IPS-NIHi7 (cell line): ENCODE data around the gene FBXL15.

ENCODE experiments used
- DNase-seq: peaks from one replicate; pipeline ENCODE4 v3.0.0; 2012; ENCODE audit warnings: mixed read lengths; ENCODE audit errors: extremely low spot score

The FBXL15 gene

GRCh38 chr10:102397222-102398171 lies 23.1 kb upstream of the FBXL15 start:
- no peak for DNase-seq

GRCh38 chr10:102398172-102399020 lies 22.2 kb upstream of the FBXL15 start:
- DNase-seq, result no peak

GRCh38 chr10:102399217-102400021 lies 21.2 kb upstream of the FBXL15 start:
- peak; percentile 87 for DNase-seq

- DNase-seq, result no peak
These were observed 20.6 kb upstream of the FBXL15 start for GRCh38 chr10:102400076-102400475.

GRCh38 chr10:102400598-102401341 lies 19.9 kb upstream of the FBXL15 start:
- DNase-seq, result no peak

- no peak for DNase-seq
These were observed 19.3 kb upstream of the FBXL15 start for GRCh38 chr10:102401342-102401654.

- peak; percentile 29 for DNase-seq
These were observed 18.7 kb upstream of the FBXL15 start for GRCh38 chr10:102401735-102402511.

- no peak for DNase-seq
These were observed 18.1 kb upstream of the FBXL15 start for GRCh38 chr10:102402512-102402896.

GRCh38 chr10:102403115-102403514 lies 17.5 kb upstream of the FBXL15 start:
- DNase-seq, result no peak

GRCh38 chr10:102404361-102405107 lies 16.1 kb upstream of the FBXL15 start:
- no peak for DNase-seq

GRCh38 chr10:102405108-102405571 lies 15.5 kb upstream of the FBXL15 start:
- no peak for DNase-seq

GRCh38 chr10:102405632-102406031 lies 15.0 kb upstream of the FBXL15 start:
- no peak for DNase-seq

GRCh38 chr10:102406815-102407214 lies 13.8 kb upstream of the FBXL15 start:
- DNase-seq, result no peak

GRCh38 chr10:102407425-102408130 lies 13.1 kb upstream of the FBXL15 start:
- DNase-seq, result no peak

GRCh38 chr10:102408131-102408727 lies 12.4 kb upstream of the FBXL15 start:
- DNase-seq, result no peak

GRCh38 chr10:102408728-102409603 lies 11.7 kb upstream of the FBXL15 start:
- peak; percentile 50 for DNase-seq

GRCh38 chr10:102409604-102410428 lies 10.8 kb upstream of the FBXL15 start:
- peak; percentile 41 for DNase-seq
